Loucy (cell line): ENCODE data around the gene MESD.

Experiments used
- CTCF ChIP-seq: fragments of 200-600 bp; sonication (generic); conservative IDR thresholded peaks from 2 replicates; pipeline ENCODE4 v1.5.1; 2014; ENCODE audit warnings: mild to moderate bottlenecking, antibody characterized with exemption, low read length
- EZH2phosphoT487 ChIP-seq: fragments of 200-600 bp; IDR thresholded peaks from 2 replicates; pipeline ENCODE4 v1.6.1; 2018; ENCODE audit warnings: antibody characterized with exemption, mild to moderate bottlenecking, moderate library complexity, borderline replicate concordance

- TF ChIP-seq CTCF: no peak
- TF ChIP-seq EZH2phosphoT487: no peak
Measured at GRCh38 chr15:81002009-81002330, 12.4 kb upstream of the MESD start.
